Epithelial cell of prostate (primary cell): ENCODE data around the gene MAP3K12.
"Not testable (repeated sequence)": the region's sequence is repeated elsewhere in the genome, so short reads cannot be mapped to it uniquely, and the experiment has no call there.

Experiments used
- DNase-seq: peaks from one replicate; pipeline ENCODE4 v3.0.0-alpha.2; 2011; ENCODE audit warnings: low read depth, low spot score
- H3K27ac ChIP-seq: fragments of 450-650 bp; 2 replicates; pipeline ENCODE4 v1.5.1; 2017; ENCODE audit warnings: mild to moderate bottlenecking

MAP3K12 gene

DNA sequence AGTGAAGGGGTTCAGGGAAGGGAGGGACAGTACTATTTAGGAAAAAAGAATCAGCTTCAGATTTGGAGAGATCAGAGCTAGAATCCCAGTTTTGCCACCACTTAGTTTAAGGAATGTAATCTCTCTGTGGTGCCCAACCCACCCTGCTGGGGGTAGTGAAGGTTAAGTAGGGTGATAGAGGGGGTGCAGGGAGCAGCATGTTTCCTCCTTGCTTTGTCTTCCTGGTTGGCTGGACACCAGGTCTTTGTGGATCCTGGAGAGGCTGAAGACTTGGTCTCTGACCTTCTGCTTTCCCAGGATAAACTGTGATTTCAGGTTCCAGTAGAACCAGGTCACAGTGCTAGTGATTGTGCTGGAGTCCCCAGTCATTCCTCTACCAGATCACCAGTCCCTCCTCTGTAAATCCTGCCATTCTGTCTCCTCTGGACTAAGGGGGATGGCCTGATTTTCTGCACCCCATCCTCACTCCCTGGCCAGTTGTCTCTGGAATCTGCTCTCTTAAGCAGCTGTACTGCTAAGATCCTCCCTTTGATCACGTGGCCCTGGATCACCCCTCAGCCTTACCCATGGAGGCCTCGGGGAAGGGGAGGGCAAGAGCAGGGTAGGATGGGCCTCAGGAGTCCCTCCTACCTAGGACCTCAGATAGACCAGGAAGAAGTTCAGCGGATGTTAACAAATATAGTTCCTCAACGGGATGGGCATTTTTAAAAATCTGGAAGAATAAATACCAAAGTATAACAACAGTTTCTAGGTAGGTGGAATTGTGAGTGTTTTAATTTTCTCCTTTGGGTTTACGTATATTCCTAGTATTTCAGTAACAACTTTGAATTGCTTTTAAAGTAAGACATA lies 3.1 kb downstream of the MAP3K12 start:
- H3K27ac ChIP-seq, result no peak overlapping the region
- DNase-seq, result no peak

DNA sequence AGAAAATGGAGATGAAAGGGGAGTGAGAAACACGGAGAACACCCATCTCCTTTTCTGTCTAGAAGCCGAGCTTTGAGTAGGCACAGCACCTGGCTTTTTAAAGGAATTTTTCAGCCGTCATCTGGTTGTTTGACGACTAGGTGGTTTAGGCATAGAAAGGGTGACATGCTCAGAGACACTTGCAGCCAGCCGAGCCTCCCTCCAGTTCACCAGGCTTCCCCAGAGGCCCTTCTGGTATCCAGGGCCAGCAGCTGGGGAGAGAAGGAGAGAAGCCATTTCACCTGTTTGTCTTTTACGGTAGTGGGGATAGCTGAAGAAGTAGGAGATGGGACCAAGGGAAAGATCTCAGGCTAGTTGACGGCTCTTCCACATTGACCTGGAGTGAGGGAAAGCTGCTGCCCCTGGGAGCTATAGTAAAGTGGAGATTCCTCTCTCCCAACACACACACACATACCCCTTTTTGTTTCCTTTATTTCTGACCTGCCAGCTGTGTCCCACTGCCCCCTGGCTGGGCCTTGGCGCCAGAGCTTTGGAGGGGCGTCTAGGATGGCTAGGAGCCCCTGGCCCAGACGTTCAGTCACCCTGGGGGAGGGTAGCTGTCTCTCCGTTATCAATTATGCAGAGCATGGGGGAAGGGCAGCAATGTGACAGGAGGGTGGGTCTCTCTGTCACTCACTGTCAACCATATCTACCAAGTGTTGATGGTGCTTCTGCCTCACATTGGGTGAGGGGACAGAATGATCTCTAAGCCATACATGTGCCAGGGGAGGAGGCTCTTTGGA lies 5.5 kb downstream of the MAP3K12 start:
- DNase-seq, result no peak
- H3K27ac ChIP-seq, result peak overlapping the region; percentile 40

DNA sequence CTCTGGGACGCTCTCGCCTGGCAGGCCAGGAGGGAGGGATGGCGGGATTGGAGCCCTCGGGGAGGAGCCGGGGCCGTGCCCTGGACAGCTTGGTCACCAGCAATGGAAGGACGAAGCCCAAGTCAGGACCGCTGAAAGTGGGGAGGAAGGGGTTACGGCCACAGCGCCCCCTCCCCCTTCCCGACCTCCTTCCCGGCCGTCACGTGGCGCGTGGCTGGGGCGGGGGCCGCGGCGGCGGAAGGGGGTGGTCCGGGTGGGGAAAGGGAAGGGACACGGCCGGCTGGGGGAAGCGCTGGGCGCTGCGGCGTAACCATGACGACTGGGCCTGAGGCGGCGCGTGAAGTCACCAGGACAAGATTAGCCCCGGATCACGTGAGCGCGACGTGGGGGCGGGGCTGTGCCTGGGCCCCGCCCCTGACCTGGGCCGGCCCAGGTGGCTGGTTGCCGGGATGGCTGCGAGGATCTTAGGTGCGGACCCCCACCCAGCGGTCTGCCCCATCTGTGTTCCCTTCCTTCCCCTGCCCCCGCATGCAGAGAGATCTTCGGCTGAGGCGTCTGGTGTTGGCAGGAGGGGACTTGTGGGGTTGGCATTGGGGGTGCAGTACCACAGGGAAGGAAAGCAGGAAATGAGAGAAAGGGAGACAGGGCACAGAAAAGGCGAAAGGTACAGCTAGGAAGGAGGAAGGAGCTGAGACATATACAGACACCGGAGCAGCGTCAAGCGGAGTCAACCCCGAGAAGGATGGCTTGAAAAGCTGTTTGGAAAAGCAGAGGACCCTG lies 6.2 kb downstream of the MAP3K12 start:
- H3K27ac ChIP-seq, result peak overlapping the region; percentile 40
- no peak for DNase-seq

DNA sequence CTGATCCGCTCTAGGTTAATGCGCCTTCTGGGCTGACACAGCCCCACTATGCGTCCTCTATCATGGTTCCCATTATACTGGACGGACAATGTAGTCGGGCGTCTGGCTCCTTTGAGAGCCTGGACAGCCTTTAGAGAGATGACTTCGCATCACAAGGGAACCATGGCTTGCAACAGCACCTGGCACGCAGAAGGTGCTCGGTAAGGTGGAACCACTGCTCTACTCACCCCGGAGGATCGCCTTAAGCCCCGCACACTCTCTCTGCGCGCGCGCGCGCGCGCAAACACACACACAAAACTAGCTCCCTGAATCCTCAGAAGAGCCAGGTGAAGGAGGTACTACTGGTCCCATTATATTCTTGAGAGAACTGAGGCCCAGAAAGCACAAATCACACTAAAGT lies 7.1 kb downstream of the MAP3K12 start:
- no peak for DNase-seq
- H3K27ac ChIP-seq, result no peak overlapping the region

DNA sequence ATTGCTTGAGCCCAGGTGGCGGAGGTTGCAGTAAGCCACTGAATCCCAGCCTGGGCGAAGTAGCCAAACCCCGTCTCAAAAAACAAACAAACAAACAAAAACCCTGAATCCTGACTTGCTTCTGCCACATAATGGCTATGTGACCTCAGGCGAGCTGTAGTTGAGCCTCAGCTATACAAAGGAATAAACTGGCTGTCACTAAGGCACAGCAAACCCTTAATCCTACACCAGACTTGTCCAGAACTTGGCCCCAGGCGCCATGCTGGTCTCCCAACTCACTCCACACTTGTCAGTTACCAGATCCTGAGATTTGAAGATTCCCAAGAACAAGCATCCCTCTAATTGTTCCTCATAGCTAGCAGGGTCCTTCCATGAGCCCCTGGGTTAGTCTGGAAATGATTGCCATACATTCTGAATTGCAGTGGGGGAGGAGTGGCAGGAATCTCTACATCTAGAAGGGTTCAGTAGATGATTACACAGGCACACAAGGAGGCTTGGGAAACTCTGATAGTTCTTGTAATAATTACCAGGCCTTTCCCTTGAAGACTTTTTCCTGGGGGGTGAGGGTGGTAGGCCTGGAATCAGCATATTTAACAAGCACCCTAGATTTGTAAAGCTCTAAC lies 9.9 kb downstream of the MAP3K12 start:
- no peak for DNase-seq

DNA sequence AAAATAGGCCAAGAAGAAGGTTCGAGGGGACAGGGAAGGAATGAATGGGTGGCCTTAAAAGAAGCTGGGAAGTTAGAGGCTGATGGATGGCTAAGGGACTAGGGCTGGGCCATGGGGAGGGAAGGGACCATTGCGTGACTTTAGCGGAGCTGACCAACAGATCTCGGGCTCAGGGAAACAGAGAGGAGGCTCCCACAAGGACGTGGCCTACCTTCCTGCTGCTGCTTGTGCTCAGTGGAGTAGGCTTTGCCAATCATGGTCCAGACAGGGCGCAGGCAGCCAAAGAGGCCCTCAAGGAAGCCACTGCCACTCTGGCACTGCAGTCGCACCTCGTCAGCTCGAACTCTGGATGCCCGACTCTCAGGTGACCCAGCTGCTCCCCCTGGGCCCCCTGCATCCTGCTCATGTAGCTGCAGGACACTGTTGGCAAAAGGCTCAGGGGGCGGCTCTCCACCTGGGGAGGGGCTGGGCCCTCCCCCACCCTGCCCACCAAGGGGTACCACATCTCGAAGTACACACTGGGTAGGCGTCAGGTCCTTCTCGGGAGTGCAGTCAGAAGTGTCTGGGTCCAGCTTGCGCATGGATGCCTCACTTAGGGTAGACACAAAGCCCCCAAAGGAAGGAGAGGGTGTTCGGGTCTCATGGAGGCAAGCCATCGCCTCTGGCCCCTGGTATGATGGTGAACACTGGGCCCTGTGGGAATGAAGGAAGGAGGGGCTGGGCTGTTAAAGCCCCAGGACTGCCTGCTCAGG lies 12.3 kb downstream of the MAP3K12 start:
- no peak overlapping the region for H3K27ac ChIP-seq
- no peak for DNase-seq

More for the DNA sequence above, 9.9 kb downstream of the MAP3K12 start:
- H3K27ac ChIP-seq, result no peak overlapping the region

DNA sequence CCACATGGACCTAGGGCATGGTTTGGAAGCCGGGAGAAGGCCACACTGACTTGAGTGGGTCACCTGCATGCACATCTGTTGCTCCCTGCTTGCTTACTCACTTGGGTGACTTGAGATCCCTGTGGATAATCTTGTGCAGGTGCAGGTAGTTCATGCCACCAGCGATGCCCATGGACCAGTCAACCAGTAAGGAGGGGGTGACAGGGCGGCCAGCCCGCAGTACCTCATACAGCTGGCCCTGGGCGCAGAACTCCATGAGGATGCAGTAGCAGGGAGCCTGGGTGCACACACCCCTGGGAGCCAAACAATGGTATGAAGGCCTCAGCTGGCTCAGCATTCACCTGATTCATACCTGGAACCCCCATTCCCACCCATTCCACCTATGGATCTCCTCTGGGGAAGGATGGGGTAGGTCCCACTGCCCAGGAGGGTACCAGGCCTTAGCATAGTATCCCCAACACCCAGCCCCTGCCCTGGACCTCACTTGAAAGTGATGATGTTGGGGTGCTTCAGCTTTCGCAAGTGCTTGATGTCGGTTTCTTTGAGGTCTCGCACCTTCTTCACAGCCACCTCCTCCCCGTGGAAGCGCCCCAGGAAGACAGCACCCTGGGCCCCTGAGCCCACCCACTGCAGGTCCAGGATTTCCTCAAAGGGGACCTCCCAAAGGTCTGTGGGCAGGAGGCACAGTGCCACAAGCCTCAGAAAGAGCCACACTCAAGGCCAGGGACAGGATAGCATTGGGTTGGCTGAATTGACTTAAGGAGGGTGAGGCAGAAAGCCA lies 13.1 kb downstream of the MAP3K12 start:
- DNase-seq, result no peak
- no peak overlapping the region for H3K27ac ChIP-seq

DNA sequence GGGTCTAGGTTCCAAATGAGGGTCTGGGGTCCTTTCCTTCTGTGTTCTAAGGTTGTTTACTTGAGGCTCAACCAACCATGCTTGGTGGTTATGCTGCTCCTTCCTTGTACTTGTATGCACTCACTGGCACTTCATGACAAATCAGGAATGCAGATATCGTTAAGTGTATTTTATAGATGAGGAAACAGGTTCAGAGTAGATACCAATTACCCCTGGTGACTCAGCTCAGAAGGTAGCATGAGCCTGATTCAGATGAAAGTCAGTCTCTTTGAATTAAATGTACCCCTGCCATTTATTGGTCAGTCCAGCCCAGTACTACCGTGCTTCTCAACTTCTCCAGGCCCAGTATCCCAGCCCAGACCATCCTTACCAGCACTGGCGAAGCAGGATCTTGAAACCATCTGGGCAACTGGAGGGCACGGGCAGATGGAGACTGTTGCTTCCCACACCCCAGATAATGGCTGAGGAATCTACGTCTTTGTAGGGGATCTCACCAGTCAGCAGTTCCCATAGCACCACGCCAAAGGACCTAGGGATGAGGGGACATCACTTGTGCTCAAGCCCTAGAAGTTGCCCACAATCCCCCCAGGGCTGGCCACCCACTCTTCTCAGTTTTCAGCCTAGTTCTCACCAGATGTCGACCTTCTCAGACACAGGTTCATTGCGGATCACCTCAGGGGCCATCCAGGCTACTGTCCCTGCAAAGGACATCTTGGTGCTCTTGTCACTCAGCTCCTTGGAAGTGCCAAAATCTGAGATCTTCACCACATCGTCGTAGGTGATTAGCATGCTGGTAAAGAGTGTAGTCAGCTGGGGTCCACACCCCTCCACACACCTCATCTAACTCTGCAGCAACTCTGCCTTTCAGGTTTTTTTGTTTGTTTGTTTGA lies 14.3 kb downstream of the MAP3K12 start:
- peak; percentile 67 for DNase-seq
- H3K27ac ChIP-seq, result peak overlapping the region; percentile 72

DNA sequence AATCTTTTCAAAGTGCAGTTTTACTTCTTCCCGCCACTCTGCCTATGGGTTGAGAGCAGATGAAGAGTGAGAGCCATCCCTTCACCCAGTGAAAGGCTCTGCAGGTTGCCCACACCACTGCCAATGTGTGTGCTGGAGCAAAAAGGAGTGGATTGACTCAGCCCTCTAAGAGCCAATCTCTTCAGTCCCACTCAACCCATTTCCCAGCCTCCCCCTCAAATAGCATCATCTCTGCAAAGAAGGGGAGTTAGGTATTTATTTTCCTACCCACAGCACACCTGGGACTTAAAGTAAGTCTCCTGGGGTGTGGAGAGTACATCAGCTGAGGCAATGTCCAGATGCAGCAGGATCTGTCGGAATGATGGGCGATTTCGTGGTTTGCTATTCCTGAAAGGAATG lies 15.3 kb downstream of the MAP3K12 start:
- no peak for DNase-seq
- H3K27ac ChIP-seq, result peak overlapping the region; percentile 72

DNA sequence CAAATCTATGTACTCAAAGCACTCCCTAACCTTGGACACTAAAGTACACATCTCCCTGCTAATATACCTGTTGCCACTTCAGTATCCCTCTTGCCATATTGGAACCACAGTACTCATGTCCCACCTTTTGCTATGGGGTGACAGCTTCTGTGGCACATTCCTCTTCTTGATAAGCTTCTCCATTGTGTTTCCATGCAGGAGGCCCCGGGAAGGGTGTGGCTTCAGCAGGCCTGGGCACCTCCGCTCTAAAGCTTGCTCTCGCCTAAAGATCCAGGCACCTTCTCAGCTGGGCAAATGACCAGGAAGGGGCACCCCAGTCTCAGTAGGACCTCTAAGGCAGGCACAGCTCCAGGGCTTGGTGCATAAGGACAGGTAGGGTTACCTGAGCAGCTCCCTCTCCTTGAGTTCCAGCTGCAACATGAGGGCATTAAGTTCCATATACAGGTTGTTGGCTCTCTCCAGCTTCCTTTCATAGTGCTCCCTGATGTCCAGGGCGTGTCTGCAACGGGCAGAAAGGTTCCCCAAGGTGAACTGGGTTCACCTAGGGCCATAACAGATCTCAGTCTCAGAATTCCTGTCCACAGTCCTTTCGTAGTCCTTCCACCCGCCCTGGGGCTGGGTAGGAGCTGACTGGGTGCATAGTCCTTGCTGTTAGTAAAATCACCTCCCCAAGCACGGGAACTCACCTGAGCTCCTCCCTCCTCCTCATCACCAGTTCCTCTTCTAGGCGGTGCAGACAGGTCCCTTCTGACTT lies 15.9 kb downstream of the MAP3K12 start:
- DNase-seq, result no peak
- peak overlapping the region; percentile 72 for H3K27ac ChIP-seq

DNA sequence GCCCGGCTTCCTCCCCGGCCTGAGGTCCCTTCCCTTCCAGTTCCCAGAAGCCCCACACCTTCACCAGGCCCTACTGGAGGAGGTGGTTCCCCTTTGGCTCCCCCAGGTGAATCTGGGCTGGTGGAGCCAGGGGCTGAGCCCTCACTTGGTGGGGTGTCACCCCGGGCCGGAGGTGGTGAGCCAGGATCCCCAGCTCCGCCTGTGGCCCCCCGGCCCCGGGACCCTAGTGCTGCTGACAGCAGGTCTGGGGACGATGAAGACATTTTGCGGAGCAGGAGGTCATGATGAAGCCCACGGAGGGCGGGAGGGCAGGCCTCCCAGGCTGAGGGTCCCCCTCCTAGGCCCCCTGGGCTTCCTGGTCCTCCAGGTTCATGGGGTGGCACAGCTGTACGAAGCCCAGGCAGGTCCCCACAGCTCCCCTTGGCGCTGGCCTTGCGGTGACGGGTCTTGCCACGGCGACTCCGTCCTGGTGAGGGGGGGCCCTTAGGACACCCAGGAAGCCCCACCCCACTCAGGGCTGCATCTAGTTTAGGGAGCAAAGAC lies 16.6 kb downstream of the MAP3K12 start:
- DNase-seq, result no peak
- peak overlapping the region; percentile 72 for H3K27ac ChIP-seq

DNA sequence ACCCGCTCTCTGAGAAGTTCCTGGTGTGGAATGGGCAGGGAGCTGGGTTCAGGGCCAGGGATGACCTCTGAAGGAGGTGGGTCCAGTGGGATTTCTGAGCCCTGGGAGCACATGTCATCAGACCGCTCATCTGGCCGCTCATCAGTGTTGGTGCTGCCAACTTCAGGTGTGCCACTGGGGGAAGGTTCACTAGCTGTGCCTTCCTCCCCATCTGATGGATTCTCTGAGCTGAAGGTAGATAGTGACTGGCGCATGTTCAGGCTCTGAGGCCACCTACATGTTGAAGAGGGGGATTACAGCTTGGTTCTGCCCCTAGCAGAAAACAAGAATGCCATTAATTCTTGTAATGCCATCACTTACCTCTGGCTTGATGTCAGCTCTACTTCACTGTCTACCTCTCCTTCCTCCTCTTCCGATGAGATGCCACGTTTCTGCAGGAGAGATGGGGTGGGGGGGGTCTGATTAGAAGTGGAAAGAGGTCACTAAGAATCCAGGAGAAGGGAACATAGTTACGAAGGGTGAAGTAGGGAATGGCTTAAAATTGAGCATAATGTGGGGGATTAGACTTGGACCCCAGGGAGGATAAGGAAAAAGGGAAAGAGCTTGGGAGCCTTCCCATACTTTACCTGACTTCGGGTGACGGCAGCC lies 17.2 kb downstream of the MAP3K12 start:
- H3K27ac ChIP-seq, result peak overlapping the region; percentile 72
- DNase-seq, result no peak

DNA sequence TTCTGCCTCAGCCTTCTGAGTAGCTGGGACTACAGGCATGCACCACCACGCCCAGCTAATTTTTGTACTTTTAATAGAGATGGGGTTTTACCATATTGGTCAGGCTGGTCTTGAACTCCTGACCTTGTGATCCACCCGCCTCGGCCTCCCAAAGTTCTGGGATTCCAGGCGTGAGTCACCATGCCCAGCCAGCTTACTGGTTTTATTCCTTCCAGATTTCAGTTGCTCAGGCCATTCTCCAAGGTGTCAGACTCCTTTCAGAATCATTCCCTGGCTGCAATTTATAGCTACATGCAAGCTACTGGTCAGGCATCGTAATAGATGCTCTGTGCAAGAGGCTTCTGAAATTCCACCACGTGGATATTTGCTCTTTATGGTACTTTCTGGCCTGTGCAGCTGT lies 17.8 kb downstream of the MAP3K12 start:
- not testable (repeated sequence) for DNase-seq
- peak overlapping the region; percentile 72 for H3K27ac ChIP-seq

DNA sequence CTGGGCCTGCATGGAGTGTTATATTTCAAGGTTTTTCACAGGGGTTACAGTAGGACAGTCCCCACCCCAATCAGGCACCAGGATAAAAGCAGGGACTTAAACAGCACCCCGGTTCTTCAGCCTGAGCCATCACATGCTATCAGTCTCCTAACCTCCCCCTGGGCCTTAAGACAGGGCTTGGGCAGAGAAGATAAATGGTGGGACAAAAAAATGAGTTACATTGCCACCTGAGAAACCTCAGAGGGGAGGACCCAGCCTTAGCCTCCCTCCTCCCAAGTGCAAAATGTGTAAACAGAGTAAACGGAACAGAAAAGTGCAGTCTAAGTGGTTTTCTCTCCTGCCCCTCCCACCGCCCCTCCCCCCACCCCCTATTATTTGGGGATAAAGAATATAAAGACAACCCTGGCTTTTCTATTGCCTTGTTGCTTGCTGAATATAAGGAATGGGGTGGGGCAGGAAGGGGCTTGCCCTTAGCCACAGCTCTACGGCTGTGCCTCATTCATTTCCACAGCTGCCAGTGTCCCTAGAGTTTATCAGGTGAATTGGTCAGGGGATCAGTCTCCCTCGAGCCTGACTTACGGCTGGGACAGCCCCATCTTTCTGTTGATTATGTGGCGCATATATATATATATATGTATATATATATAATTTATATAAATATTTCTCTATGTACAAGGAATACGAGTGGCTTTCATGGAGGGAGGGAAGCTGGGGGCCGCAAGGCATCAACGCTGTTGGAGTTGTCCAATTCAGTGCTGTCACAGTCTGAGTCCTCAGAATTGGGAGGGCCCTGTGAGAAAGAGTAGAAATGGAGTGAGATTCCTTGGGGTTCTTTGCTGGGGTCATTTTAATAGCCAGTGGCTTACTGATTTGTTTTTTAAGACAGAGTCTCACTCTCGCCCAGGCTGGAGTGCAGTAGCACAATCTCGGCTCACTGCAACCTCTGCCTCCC lies 18.5 kb downstream of the MAP3K12 start:
- DNase-seq, result no peak
- H3K27ac ChIP-seq, result peak overlapping the region; percentile 72

DNA sequence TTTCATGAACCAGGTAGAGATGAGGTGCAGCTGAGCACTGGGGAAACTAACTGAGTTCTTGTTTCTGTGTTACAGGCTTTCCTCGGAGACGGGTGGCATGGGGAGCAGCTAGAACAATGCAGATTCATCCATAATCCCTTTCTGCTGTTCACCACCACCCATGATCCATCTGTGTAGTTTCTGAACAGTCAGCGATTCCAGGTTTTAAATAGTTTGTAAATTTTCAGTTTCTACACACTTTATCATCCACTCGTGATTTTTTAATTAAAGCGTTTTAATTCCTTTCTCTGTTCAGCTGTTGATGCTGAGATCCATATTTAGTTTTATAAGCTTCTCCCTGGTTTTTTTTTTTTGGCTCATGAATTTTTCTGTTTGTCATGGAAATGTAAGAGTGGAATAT lies 19.9 kb downstream of the MAP3K12 start:
- no peak for DNase-seq
- H3K27ac ChIP-seq, result peak overlapping the region; percentile 72
